ENCODE results near the gene ABHD4. TPM values are rescaled to one million over a fixed set of nuclear protein-coding genes. Genes with fewer than 3 reads are reported as not detected.

The ABHD4 gene
- total RNA-seq, 4 donors from 2014 or later = 17.5 to 41.1 (median 23.1) TPM

- Histone ChIP-seq H3K4me1 (peaks cover 22 to 83% (median 57%) of the 10 kb centered on the region in 4 donors), H3K4me3 (no peak overlapping the region), H3K36me3 (peaks cover 0 to 17% (median 0%) of the 10 kb centered on the region in 4 donors), H3K27me3 (no peaks in the 10 kb centered on the region), H3K9me3 (no peaks in the 10 kb centered on the region), H3K27ac (peak overlapping the region; percentile 68 to 85 (median 72))
- DNase-seq = no peak
- in situ Hi-C loops (cut with MboI; ENCODE audit: low pct_ligation_motif_present in 1 of 4, low pct_unique_long_range_greater_than_20kb in 1 of 4, low sequenced_read_pairs in 3 of 4) (loop anchor here in 3 of 4 donors (10.0 to 25.0 kb wide), 4 partner anchors 84 to 301 kb away; partner anchors contain the start of genes LRP10 (in 2 of the 3) and OR6J1 (in 1 of the 3)), intact Hi-C loops (cut with DNase I; ENCODE audit: low total_unique reads) (no loop called here)
- WGBS, 2 donors (ENCODE audit: low coverage in 1 of 2) = 45 to 49% methylated on average over 13 of the region's 13 CpGs
- no peak for TF ChIP-seq POLR2AphosphoS5 (IDR thresholded peaks at IDR 0.05)
- no peak for TF ChIP-seq CTCF (IDR thresholded peaks at IDR 0.05)
- TF ChIP-seq EP300 (IDR thresholded peaks at IDR 0.05; ENCODE audit: low read depth) = no peak
- TF ChIP-seq POLR2A (IDR thresholded peaks at IDR 0.05) = no peak
Measured at GRCh38 chr14:22560662-22561365, 37.3 kb upstream of the ABHD4 start.

GRCh38 chr14:22561366-22561660 is 36.8 kb upstream of the ABHD4 start:
- in situ Hi-C loops (cut with MboI; ENCODE audit: low pct_ligation_motif_present in 1 of 4, low pct_unique_long_range_greater_than_20kb in 1 of 4, low sequenced_read_pairs in 3 of 4) = loop anchor here in 3 of 4 donors (10.0 to 25.0 kb wide), 4 partner anchors 83 to 301 kb away; partner anchors contain the start of genes LRP10 (in 2 of the 3) and OR6J1 (in 1 of the 3)
- Histone ChIP-seq H3K27ac (peak overlapping the region; percentile 68 to 85 (median 72)), H3K9me3 (no peaks in the 10 kb centered on the region), H3K4me3 (no peak overlapping the region), H3K4me1 (peaks cover 19 to 85% (median 57%) of the 10 kb centered on the region in 4 donors), H3K27me3 (no peaks in the 10 kb centered on the region), H3K36me3 (peaks cover 0 to 17% (median 0%) of the 10 kb centered on the region in 4 donors)
- intact Hi-C loops (cut with DNase I; ENCODE audit: low total_unique reads) = no loop called here
- 14 to 29% methylated on average over 3 of the region's 3 CpGs for WGBS, 2 donors (ENCODE audit: low coverage in 1 of 2)
- DNase-seq = no peak
- no peak for TF ChIP-seq POLR2A (IDR thresholded peaks at IDR 0.05)
- TF ChIP-seq POLR2AphosphoS5 (IDR thresholded peaks at IDR 0.05) = no peak
- TF ChIP-seq CTCF (IDR thresholded peaks at IDR 0.05) = no peak
- no peak for TF ChIP-seq EP300 (IDR thresholded peaks at IDR 0.05; ENCODE audit: low read depth)

- DNase-seq = peak; percentile 46
- H3K36me3 ChIP-seq = peaks cover 0 to 17% (median 0%) of the 10 kb centered on the region in 4 donors
- H3K4me3 ChIP-seq = no peak overlapping the region
- 46 to 56% methylated on average over 6 to 11 of the region's 11 CpGs for WGBS, 2 donors (ENCODE audit: low coverage in 1 of 2)
- no peaks in the 10 kb centered on the region for H3K9me3 ChIP-seq
- in situ Hi-C loops (cut with MboI; ENCODE audit: low pct_ligation_motif_present in 1 of 4, low pct_unique_long_range_greater_than_20kb in 1 of 4, low sequenced_read_pairs in 3 of 4) = loop anchor here in 3 of 4 donors (10.0 to 25.0 kb wide), 4 partner anchors 83 to 300 kb away; partner anchors contain the start of genes LRP10 (in 2 of the 3) and OR6J1 (in 1 of the 3)
- peaks cover 14 to 83% (median 52%) of the 10 kb centered on the region in 4 donors for H3K4me1 ChIP-seq
- TF ChIP-seq CTCF (IDR thresholded peaks at IDR 0.05) = no peak
- TF ChIP-seq POLR2AphosphoS5 (IDR thresholded peaks at IDR 0.05) = no peak
- no peak for TF ChIP-seq POLR2A (IDR thresholded peaks at IDR 0.05)
- TF ChIP-seq EP300 (IDR thresholded peaks at IDR 0.05; ENCODE audit: low read depth) = no peak
- intact Hi-C loops (cut with DNase I; ENCODE audit: low total_unique reads) = no loop called here
- H3K27ac ChIP-seq = peak overlapping the region; percentile 68 to 85 (median 72)
- no peaks in the 10 kb centered on the region for H3K27me3 ChIP-seq
Measured at GRCh38 chr14:22561661-22562579, 36.2 kb upstream of the ABHD4 start.

- in situ Hi-C loops (cut with MboI; ENCODE audit: low pct_ligation_motif_present in 1 of 4, low pct_unique_long_range_greater_than_20kb in 1 of 4, low sequenced_read_pairs in 3 of 4) = loop anchor here in 3 of 4 donors (10.0 to 25.0 kb wide), 4 partner anchors 81 to 298 kb away; partner anchors contain the start of genes LRP10 (in 2 of the 3) and OR6J1 (in 1 of the 3)
- Histone ChIP-seq H3K4me1 (peaks cover 11 to 64% (median 36%) of the 10 kb centered on the region in 4 donors), H3K27ac (peak overlapping the region; percentile 49 to 85 (median 70)), H3K9me3 (no peaks in the 10 kb centered on the region), H3K4me3 (no peak overlapping the region), H3K27me3 (no peaks in the 10 kb centered on the region), H3K36me3 (peaks cover 0 to 17% (median 3%) of the 10 kb centered on the region in 4 donors)
- TF ChIP-seq EP300 (IDR thresholded peaks at IDR 0.05; ENCODE audit: low read depth) (no peak), POLR2AphosphoS5 (IDR thresholded peaks at IDR 0.05) (no peak), POLR2A (IDR thresholded peaks at IDR 0.05) (no peak), CTCF (IDR thresholded peaks at IDR 0.05) (no peak)
- intact Hi-C loops (cut with DNase I; ENCODE audit: low total_unique reads) = no loop called here
- no peak for DNase-seq
- 58% methylated on average over 5 of the region's 5 CpGs; no CpG with 5 or more reads in 1 of the 2 donors for WGBS, 2 donors (ENCODE audit: low coverage in 1 of 2)
Measured at GRCh38 chr14:22563987-22564386, 34.1 kb upstream of the ABHD4 start.

All from transverse colon (tissue), 4 donors.